HCT116 (cell line): Measurements from ENCODE around the gene TJP3. TPM values are rescaled to one million over a fixed set of nuclear protein-coding genes. Genes with fewer than 3 reads are reported as not detected.
"Not testable (repeated sequence)": the region's sequence is repeated elsewhere in the genome, so short reads cannot be mapped to it uniquely, and the experiment has no call there.

Experiments
- ATAC-seq: fragments of 200-7000 bp; cut with Tn5 transposase; 2 replicates; pipeline ENCODE4 v1.9.1; 2020; ENCODE audit warnings: mild to moderate bottlenecking, moderate library complexity
- BruUV-seq: library from RNA; stranded (reverse); fragments of 400-500 nt; replicated peaks from 2 replicates; lab custom pipeline; 2021; lab: Mats Ljungman, UMichigan
- CTCF ChIA-PET: fragments of 300-600 bp; sonication (Branson Sonifier 250); formaldehyde crosslinking; loops from one replicate; lab custom pipeline; 2021; ENCODE audit warnings: antibody characterized with exemption; lab: Charles Lee
- POLR2A ChIA-PET: fragments of 300-600, 350-600 bp; sonication (Branson Sonifier 250); formaldehyde crosslinking; loops from one replicate; lab custom pipeline; 2021; ENCODE audit warnings: antibody characterized with exemption; lab: Charles Lee
- RAD21 ChIA-PET, 2 experiments: fragments of 300-600 bp; sonication (Branson Sonifier 250); formaldehyde crosslinking; loops; one replicate each; lab custom pipeline; 2023; ENCODE audit warnings: low total read pairs in 2 of 2; ENCODE audit not compliant: uncharacterized antibody in 2 of 2, unreplicated experiment in 2 of 2, low non-redundant PET in 1 of 2; lab: Charles Lee
- DNase-seq: peaks from one replicate; pipeline ENCODE4 v3.0.0-alpha.2; 2010; ENCODE audit warnings: low read depth, low spot score
- H2AFZ ChIP-seq: fragments of 200-600 bp; shearing (Covaris generic), sonication (generic); 2 replicates; pipeline ENCODE4 v1.6.1; 2017; ENCODE audit warnings: low read depth, mixed run types, mixed read lengths, antibody characterized with exemption, low read length; ENCODE audit not compliant: poor library complexity, severe bottlenecking
- H3K27ac ChIP-seq: 2 replicates; pipeline ENCODE4 v1.5.1; 2012; ENCODE audit warnings: low read depth, low read length
- H3K27me3 ChIP-seq: fragments of 200-600 bp; sonication (generic); 2 replicates; pipeline ENCODE4 v1.6.1; 2016; ENCODE audit warnings: mixed run types, low read length, mixed read lengths; ENCODE audit not compliant: insufficient read depth
- H3K36me3 ChIP-seq, 2 experiments: fragments of 200-500 bp in 1 of 2; fragments of 200-600 bp in 1 of 2; sonication (Bioruptor generic) in 1 of 2; sonication (generic) in 1 of 2; 2 replicates each; pipeline versions ENCODE4 v1.5.1 to v1.6.1; 2014 to 2016; ENCODE audit warnings: low read length in 2 of 2, inconsistent platforms in 1 of 2, mixed read lengths in 1 of 2, mixed run types in 1 of 2; ENCODE audit not compliant: insufficient read depth in 2 of 2, control insufficient read depth in 1 of 2
- H3K4me1 ChIP-seq, 2 experiments: fragments of 200-600 bp in 1 of 2; sonication (generic) in 1 of 2; 2 replicates each; pipeline versions ENCODE4 v1.5.1 to v1.6.1; 2012 to 2017; ENCODE audit warnings: low read length in 2 of 2, inconsistent platforms in 1 of 2, mild to moderate bottlenecking in 1 of 2, mixed read lengths in 1 of 2, mixed run types in 1 of 2, moderate library complexity in 1 of 2; ENCODE audit not compliant: insufficient read depth in 2 of 2, control insufficient read depth in 1 of 2
- H3K4me2 ChIP-seq: fragments of 200-600 bp; sonication (generic); 2 replicates; pipeline ENCODE4 v1.6.1; 2017; ENCODE audit warnings: mixed run types, low read length, mixed read lengths
- H3K4me3 ChIP-seq, 2 experiments: fragments of 200-600 bp in 1 of 2; sonication (generic) in 1 of 2; replicated peaks in 1 of 2; 2 replicates each; pipeline ENCODE4 v1.5.1; 2011 to 2016; ENCODE audit warnings: low read length in 2 of 2, control low read depth in 1 of 2, low read depth in 1 of 2, mild to moderate bottlenecking in 1 of 2, mixed read lengths in 1 of 2, mixed run types in 1 of 2
- H3K79me2 ChIP-seq: fragments of 200-600 bp; sonication (generic); 2 replicates; pipeline ENCODE4 v1.6.1; 2017; ENCODE audit warnings: mild to moderate bottlenecking, mixed run types, low read length, moderate library complexity, mixed read lengths; ENCODE audit not compliant: insufficient read depth
- H3K9ac ChIP-seq: fragments of 200-600 bp; sonication (generic); 2 replicates; pipeline ENCODE4 v1.6.1; 2016; ENCODE audit warnings: low read length, mixed read lengths
- H3K9me2 ChIP-seq: fragments of 200-600 bp; sonication (generic), shearing (Covaris generic); 2 replicates; pipeline ENCODE4 v1.6.1; 2017; ENCODE audit warnings: mixed run types, mild to moderate bottlenecking, moderate library complexity; ENCODE audit not compliant: insufficient read depth
- H3K9me3 ChIP-seq, 2 experiments: fragments of 200-500 bp in 1 of 2; fragments of 200-600 bp in 1 of 2; sonication (Bioruptor generic) in 1 of 2; sonication (generic) in 1 of 2; 2 replicates each; pipeline ENCODE4 v1.6.1; 2014 to 2017; ENCODE audit warnings: low read length in 2 of 2, mixed read lengths in 2 of 2, inconsistent platforms in 1 of 2, low read depth in 1 of 2, mild to moderate bottlenecking in 1 of 2, mixed run types in 1 of 2, moderate library complexity in 1 of 2; ENCODE audit not compliant: control insufficient read depth in 1 of 2, insufficient read depth in 1 of 2
- H4K20me1 ChIP-seq: fragments of 200-600 bp; sonication (generic), shearing (Covaris generic); 2 replicates; pipeline ENCODE4 v1.6.1; 2017; ENCODE audit warnings: mixed run types, mild to moderate bottlenecking, moderate library complexity; ENCODE audit not compliant: insufficient read depth
- EGR1 ChIP-seq: IDR thresholded peaks from 2 replicates; pipeline ENCODE4 v1.6.1; 2012; ENCODE audit warnings: low read depth
- EZH2phosphoT487 ChIP-seq: fragments of 200-600 bp; IDR thresholded peaks from 2 replicates; pipeline ENCODE4 v1.6.1; 2018; ENCODE audit warnings: antibody characterized with exemption, borderline replicate concordance
- JUND ChIP-seq: IDR thresholded peaks from 2 replicates; pipeline ENCODE4 v1.6.1; 2012
- MAX ChIP-seq: IDR thresholded peaks from 2 replicates; pipeline ENCODE4 v1.6.1; 2012
- POLR2A ChIP-seq: IDR thresholded peaks from 2 replicates; pipeline ENCODE4 v1.7.0; 2011; ENCODE audit warnings: borderline replicate concordance; ENCODE audit not compliant: insufficient read depth, insufficient read length; ENCODE audit errors: extremely low read depth
- POLR2AphosphoS5 ChIP-seq: IDR thresholded peaks from 2 replicates; pipeline ENCODE4 v1.6.1; 2011; ENCODE audit warnings: mild to moderate bottlenecking, low read depth, low read length, moderate library complexity
- RAD21 ChIP-seq: IDR thresholded peaks from 2 replicates; pipeline ENCODE4 v1.6.1; 2012; ENCODE audit warnings: low read depth, mild to moderate bottlenecking
- SP1 ChIP-seq: IDR thresholded peaks from 2 replicates; pipeline ENCODE4 v1.6.1; 2012; ENCODE audit warnings: low read depth
- SRF ChIP-seq: IDR thresholded peaks from 2 replicates; pipeline ENCODE4 v1.6.1; 2012; ENCODE audit warnings: low read depth
- YY1 ChIP-seq: IDR thresholded peaks from 2 replicates; pipeline ENCODE4 v1.6.1; 2011; ENCODE audit warnings: low read length, low read depth, moderate library complexity, mild to moderate bottlenecking; ENCODE audit not compliant: insufficient replicate concordance; ENCODE audit errors: extremely low read depth
- ZNF274 ChIP-seq: fragments of 200-500 bp; sonication (Bioruptor generic); IDR thresholded peaks from 2 replicates; pipeline ENCODE4 v1.6.1; 2014; ENCODE audit warnings: mild to moderate bottlenecking, low read depth, low read length, inconsistent platforms
- intact Hi-C: fragments of 100-400 bp; cut with micrococcal nuclease; formaldehyde crosslinking; loops from 2 replicates; pipeline ENCODE4 v1.10.0; 2022
- total RNA-seq: library from RNA; stranded (reverse); gene quantifications from one replicate; pipeline ENCODE4 v1.2.1, GENCODE V29; 2021; ENCODE audit not compliant: unreplicated experiment
- TF ChIP-seq, protein P1 (sequence below), 3 experiments: fragments of 200-600 bp in 1 of 3; sonication (generic) in 1 of 3; IDR thresholded peaks in 2 of 3; conservative IDR thresholded peaks in 1 of 3; 2 replicates each; pipeline ENCODE4 v1.5.1; 2012 to 2017; ENCODE audit warnings: low read depth in 2 of 3, low read length in 2 of 3, antibody characterized with exemption in 1 of 3, borderline replicate concordance in 1 of 3, control low read depth in 1 of 3, mild to moderate bottlenecking in 1 of 3, mixed read lengths in 1 of 3, mixed run types in 1 of 3, moderate library complexity in 1 of 3; ENCODE audit not compliant: insufficient read depth in 1 of 3

Gene TJP3
- total RNA-seq, 1 experiment from 2014 or later = 69.6 TPM

GRCh38 chr19:3758297-3758696 is 50.1 kb downstream of the TJP3 start:
- H3K4me3 ChIP-seq, H3K9me3 ChIP-seq, H3K9me2 ChIP-seq, H3K9ac ChIP-seq, DNase-seq, intact Hi-C loops, H4K20me1 ChIP-seq, RAD21 ChIA-PET, CTCF ChIA-PET, ATAC-seq, H3K36me3 ChIP-seq, POLR2A ChIA-PET, H2AFZ ChIP-seq, H3K4me2 ChIP-seq, BruUV-seq, H3K27ac ChIP-seq, H3K27me3 ChIP-seq: not testable (repeated sequence)
- Histone ChIP-seq H3K4me1 (peaks cover 3 to 12% of the 10 kb centered on the region in 2 experiments; a peak in 2 of 4 replicates), H3K79me2 (peaks cover 29% of the 10 kb centered on the region)

DNA sequence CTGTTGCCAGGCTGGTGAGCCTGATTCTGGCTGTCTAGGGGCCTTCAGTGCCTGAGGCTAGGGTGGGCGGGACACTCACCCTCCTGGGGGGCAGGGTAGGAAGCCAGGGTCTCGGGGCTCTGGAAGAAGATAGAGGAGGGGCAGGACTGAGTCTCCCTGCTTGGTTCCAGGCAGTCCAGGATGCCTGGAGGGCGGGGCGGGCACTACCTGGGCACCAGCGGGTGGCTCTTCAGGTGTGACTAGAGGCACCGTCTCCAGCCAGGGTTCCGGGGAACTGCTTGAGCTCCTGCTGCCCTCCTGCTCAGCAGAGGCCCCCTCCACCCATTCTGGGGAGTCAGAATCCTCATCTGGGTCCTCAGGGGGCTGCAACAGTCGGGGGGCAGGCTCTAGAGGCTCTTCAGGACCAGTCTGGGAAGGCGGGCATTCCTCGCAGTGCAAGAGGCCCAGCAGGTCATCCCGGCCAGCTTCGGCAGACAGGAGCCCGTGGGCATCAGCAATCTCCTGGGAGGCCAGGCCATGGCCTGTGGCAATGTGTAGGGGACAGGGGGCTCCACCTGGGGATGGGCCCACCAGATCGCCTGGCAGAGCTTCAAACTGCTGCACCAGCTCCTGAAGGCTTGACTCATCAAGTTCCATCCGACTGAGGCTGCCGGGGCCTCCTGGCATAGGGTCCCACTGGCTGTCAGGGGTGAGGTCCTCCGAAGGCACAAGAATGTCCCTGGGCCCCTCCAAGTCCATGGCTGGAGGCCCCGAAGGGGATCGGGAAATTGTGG is 51.5 kb downstream of the TJP3 start:
- H3K9me2 ChIP-seq = no peaks in the 10 kb centered on the region
- H3K4me1 ChIP-seq = peaks cover 6 to 14% of the 10 kb centered on the region in 2 experiments; a peak in 2 of 4 replicates
- H3K27ac ChIP-seq = no peak overlapping the region
- no peaks in the 10 kb centered on the region for H3K9me3 ChIP-seq
- ATAC-seq (no peak), DNase-seq (no peak)
- peaks cover 2 to 9% of the 10 kb centered on the region in 2 experiments; a peak in 1 of 4 replicates for H3K36me3 ChIP-seq
- no peak overlapping the region for H3K4me2 ChIP-seq
- H3K9ac ChIP-seq = no peak overlapping the region
- POLR2A ChIA-PET = no interaction called here
- CTCF ChIA-PET = no interaction called here
- RAD21 ChIA-PET = interaction anchor here in 1 of 2 experiments (1.6 kb wide), 1 partner anchor 90 kb away, joined by 3 read pairs; no protein-coding TSS in a partner anchor
- TF ChIP-seq EGR1 (no peak), POLR2A (no peak), POLR2AphosphoS5 (no peak), RAD21 (no peak), JUND (no peak), SP1 (no peak), SRF (no peak), EZH2phosphoT487 (no peak), MAX (no peak), YY1 (no peak), ZNF274 (no peak)
- TF ChIP-seq, protein P1, sequence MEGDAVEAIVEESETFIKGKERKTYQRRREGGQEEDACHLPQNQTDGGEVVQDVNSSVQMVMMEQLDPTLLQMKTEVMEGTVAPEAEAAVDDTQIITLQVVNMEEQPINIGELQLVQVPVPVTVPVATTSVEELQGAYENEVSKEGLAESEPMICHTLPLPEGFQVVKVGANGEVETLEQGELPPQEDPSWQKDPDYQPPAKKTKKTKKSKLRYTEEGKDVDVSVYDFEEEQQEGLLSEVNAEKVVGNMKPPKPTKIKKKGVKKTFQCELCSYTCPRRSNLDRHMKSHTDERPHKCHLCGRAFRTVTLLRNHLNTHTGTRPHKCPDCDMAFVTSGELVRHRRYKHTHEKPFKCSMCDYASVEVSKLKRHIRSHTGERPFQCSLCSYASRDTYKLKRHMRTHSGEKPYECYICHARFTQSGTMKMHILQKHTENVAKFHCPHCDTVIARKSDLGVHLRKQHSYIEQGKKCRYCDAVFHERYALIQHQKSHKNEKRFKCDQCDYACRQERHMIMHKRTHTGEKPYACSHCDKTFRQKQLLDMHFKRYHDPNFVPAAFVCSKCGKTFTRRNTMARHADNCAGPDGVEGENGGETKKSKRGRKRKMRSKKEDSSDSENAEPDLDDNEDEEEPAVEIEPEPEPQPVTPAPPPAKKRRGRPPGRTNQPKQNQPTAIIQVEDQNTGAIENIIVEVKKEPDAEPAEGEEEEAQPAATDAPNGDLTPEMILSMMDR (IDR thresholded peaks at IDR 0.05 in 2 of 3, conservative IDR thresholded peaks at IDR 0.05 in 1 of 3; ENCODE audit: borderline replicate concordance in 1 of 3, insufficient read depth in 1 of 3, low read depth in 2 of 3, low read length in 2 of 3) = no peak
- H2AFZ ChIP-seq = no peak overlapping the region
- intact Hi-C loops = loop anchor here (5.0 kb wide), 1 partner anchor 63 kb away; no protein-coding TSS in a partner anchor
- no TSS peak for BruUV-seq
- H3K79me2 ChIP-seq = peaks cover 32% of the 10 kb centered on the region
- no peaks in the 10 kb centered on the region for H3K27me3 ChIP-seq
- H4K20me1 ChIP-seq = no peaks in the 10 kb centered on the region
- H3K4me3 ChIP-seq = no peak overlapping the region
